Activated T-cell treated with anti-CD3 and anti-CD28 coated beads for 1 hour (primary cell): ENCODE measurements around the gene ABL1.

Experiments
- DNase-seq: peaks from one replicate; pipeline ENCODE4 v3.0.0-alpha.2; 2020; ENCODE audit warnings: low read depth

ABL1 gene

DNA sequence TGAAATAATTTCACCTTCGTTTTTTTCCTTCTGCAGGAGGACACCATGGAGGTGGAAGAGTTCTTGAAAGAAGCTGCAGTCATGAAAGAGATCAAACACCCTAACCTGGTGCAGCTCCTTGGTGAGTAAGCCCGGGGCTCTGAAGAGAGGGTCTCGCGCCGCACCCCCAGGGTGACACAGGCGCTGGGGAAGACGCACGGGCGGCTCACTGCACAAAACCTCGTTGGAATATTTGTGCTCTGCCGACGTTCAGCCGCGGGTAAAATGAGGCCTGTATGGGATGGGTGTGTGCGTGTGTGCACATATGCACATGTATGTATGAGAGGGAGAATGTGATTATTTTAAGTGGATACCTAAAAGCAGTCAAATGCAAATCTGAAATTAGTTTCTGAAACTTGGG, 37.0 kb downstream of the ABL1 start:
- no peak for DNase-seq

DNA sequence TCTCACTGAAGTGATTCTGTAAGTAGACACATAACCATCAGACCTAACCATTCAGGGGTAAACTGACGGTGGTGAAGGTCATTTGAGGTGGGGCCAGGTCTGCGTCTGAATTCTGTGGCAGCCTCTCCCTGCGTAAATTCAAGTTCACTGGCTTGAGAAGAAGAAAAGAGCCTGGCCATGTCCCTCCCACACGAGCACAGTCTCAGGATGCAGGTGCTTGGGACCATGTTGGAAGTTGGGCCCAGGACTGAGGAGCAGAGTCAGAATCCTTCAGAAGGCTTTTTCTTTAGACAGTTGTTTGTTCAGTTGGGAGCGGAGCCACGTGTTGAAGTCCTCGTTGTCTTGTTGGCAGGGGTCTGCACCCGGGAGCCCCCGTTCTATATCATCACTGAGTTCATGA, 37.5 kb downstream of the ABL1 start:
- DNase-seq, result no peak

DNA sequence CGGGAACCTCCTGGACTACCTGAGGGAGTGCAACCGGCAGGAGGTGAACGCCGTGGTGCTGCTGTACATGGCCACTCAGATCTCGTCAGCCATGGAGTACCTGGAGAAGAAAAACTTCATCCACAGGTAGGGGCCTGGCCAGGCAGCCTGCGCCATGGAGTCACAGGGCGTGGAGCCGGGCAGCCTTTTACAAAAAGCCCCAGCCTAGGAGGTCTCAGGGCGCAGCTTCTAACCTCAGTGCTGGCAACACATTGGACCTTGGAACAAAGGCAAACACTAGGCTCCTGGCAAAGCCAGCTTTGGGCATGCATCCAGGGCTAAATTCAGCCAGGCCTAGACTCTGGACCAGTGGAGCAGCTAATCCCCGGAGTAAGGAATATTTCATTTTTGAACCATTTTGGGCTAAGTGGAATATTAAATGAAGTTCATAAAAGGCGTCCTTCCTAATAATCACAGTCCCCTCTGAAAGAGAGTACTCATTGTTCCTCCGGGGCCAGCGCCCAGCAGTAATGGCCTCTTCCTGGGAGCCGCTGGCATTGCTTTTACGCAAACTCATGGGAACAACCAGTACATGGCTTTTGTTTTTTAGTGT, 38.0 kb downstream of the ABL1 start:
- DNase-seq, result no peak

DNA sequence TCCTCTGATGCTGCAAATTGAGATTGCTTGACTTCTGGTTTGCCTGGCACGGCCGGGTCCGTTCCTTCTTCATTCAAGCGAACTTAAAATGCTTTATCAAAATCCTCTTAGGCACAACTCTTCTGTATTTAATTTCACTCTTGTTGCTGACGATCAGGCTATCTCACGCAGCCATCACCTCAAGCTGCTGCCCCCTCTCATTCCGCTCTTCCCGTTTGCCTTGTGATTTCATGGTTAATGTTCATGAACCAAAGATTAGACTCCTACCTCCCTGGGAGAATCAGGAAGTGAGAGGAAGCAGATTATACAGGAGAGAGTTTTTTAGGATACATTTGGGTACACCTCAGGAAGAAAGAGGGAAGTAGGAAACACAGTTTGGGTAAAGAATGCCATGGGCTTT, 38.9 kb downstream of the ABL1 start:
- no peak for DNase-seq

DNA sequence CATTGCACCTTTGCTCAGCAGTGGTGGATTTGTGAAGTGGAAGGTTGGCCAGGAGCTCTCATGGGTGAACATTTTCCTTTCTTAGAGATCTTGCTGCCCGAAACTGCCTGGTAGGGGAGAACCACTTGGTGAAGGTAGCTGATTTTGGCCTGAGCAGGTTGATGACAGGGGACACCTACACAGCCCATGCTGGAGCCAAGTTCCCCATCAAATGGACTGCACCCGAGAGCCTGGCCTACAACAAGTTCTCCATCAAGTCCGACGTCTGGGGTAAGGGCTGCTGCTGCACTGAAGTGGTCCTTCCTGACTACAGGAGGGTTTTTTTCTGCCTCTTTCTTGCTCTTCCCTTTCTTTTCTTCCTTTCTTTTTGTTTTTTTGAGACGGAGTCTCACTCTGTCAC, 39.7 kb downstream of the ABL1 start:
- DNase-seq, result no peak

DNA sequence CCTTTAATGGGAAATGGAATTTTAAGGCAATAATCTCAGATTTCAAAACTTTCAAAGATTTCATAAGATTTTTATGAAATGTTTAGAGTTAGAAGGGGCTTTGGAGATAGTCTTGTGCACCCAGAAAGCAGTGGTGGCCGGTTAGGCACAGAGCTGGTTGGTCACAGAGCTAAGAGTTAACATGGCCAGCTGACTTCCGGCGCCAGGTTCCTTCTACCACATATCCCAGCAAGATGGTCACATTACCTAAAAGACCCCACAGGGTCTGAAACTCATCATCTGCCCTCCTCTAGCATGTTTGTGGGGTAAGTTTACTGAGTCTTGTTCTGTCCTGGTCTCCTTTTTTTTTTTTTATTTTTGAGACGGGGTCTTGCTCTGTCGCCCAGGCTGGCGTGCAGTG, 42.2 kb downstream of the ABL1 start:
- no peak for DNase-seq

DNA sequence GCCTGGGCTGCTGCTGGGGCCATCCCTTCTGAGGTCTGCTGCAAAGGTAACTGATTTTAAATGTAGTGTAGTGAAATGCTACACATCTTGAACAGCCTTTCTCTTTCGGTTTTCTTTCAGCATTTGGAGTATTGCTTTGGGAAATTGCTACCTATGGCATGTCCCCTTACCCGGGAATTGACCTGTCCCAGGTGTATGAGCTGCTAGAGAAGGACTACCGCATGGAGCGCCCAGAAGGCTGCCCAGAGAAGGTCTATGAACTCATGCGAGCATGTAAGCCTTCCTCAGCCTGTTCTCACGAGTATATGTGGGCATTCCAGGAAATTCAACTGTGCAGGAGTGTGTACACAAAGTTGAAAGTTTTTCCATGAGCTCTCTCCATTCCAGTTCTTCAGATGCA, 43.2 kb downstream of the ABL1 start:
- no peak for DNase-seq

DNA sequence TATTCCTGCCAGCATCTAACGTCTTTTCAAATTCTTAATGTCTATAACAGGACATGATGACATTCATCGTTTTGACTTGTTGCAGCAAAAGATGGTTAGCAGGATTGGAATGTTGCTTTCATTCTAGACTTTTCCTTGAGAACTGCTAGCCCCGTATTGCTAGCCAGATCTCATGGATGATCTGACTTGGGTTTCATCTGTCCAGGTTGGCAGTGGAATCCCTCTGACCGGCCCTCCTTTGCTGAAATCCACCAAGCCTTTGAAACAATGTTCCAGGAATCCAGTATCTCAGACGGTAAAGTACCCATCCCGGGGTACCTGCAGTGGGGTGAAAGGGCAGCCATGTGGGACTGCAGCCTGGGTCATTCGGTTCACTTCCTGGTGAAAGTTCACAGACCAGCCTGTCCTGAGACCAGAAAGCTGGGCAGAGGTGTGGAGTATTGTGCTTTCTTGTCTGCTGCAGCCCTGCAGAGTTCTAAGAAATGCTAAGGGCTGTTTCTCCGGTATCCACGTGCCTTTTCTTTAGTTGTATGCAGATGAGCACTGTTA, 44.9 kb downstream of the ABL1 start:
- no peak for DNase-seq

DNA sequence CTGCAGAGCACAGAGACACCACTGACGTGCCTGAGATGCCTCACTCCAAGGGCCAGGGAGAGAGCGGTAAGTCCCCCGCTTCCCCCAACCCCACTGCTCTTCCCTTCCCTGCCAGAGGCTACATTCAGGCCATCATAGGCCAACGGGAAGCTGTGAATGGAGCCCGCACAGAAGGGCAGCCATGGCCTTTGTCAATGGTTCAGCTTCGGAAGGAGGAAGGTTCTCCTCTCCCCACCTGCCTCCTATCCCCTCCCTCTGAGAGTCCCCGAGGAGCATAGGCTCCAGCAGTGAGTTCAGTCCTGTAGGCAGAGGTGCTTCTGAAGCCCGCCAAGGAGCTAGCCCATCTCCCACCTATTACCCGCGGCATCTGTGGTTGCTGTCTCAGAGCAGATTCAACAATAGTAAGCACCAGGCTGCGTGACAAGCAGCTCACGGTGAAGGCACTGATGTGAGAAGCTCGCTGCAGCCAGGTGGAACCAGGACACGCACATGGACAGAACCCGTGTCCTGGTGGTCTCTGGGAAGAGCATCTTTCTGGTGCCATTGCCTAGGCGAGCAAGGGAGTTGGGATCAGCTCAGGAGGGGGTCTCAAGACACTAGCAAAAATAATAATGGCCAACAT, 45.7 kb downstream of the ABL1 start:
- no peak for DNase-seq

DNA sequence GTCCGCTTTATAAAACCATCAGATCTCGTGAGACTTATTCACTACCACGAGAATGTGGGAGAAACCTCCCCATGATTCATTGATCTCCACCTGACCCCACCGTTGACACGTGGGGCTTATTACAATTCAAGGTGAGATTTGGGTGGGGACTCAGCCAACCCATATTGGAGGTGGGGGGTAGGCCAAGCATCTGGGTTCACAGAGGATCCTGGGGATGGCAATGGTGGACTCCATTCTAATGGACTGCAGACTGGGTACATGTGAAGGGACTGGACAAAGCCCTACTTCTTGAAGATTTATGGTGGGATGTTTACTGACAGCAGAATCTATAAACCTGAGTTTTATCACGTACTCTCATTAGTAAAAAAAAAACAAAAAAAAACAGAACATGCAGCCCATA, 46.5 kb downstream of the ABL1 start:
- no peak for DNase-seq

DNA sequence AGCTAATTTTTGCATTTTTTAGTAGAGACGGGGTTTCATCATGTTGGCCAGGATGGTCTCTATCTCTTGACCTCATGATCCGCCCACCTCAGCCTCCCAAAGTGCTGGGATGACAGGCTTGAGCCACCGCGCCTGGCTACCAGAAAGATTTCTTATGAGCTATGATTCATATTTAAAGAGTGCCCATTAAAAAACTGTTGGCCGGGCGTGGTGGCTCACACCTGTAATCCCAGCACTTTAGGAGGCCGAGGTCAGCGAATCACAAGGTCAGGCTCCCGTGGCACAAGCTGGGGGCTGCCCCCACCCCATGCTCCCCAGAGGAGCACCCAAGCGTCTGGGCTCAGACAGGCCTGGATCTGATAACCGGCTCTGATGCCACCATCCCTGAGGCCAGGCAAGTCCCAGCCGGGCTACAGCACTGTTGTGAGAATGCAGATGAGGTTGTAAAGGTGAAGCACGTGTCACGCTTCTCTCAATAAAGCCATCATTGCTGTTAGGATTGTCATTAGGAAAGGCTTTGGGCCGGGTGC, 47.7 kb downstream of the ABL1 start:
- DNase-seq, result no peak

DNA sequence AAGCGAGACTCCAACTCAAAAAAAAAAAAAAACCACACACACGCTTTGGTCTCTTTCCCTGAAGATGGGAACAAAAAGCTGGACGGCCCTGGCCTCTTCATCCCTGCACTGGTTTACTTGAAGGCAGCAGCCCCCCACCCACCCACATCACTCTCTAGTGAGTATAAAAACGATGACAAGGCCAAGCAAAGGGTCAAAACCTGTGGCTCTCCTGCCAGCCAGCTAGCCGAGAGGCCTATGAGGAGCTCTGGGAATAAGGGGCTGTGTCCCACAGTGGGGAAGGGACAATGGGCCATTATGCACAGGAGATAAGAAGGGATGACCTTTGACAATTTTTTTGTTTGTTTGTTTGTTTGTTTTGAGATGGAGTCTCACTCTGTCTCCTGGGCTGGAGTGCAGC, 48.4 kb downstream of the ABL1 start:
- no peak for DNase-seq

DNA sequence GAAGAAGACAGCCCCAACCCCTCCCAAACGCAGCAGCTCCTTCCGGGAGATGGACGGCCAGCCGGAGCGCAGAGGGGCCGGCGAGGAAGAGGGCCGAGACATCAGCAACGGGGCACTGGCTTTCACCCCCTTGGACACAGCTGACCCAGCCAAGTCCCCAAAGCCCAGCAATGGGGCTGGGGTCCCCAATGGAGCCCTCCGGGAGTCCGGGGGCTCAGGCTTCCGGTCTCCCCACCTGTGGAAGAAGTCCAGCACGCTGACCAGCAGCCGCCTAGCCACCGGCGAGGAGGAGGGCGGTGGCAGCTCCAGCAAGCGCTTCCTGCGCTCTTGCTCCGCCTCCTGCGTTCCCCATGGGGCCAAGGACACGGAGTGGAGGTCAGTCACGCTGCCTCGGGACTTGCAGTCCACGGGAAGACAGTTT, 49.1 kb downstream of the ABL1 start:
- DNase-seq, result no peak

DNA sequence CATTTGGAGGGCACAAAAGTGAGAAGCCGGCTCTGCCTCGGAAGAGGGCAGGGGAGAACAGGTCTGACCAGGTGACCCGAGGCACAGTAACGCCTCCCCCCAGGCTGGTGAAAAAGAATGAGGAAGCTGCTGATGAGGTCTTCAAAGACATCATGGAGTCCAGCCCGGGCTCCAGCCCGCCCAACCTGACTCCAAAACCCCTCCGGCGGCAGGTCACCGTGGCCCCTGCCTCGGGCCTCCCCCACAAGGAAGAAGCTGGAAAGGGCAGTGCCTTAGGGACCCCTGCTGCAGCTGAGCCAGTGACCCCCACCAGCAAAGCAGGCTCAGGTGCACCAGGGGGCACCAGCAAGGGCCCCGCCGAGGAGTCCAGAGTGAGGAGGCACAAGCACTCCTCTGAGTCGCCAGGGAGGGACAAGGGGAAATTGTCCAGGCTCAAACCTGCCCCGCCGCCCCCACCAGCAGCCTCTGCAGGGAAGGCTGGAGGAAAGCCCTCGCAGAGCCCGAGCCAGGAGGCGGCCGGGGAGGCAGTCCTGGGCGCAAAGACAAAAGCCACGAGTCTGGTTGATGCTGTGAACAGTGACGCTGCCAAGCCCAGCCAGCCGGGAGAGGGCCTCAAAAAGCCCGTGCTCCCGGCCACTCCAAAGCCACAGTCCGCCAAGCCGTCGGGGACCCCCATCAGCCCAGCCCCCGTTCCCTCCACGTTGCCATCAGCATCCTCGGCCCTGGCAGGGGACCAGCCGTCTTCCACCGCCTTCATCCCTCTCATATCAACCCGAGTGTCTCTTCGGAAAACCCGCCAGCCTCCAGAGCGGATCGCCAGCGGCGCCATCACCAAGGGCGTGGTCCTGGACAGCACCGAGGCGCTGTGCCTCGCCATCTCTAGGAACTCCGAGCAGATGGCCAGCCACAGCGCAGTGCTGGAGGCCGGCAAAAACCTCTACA, 49.8 kb downstream of the ABL1 start:
- DNase-seq, result no peak

DNA sequence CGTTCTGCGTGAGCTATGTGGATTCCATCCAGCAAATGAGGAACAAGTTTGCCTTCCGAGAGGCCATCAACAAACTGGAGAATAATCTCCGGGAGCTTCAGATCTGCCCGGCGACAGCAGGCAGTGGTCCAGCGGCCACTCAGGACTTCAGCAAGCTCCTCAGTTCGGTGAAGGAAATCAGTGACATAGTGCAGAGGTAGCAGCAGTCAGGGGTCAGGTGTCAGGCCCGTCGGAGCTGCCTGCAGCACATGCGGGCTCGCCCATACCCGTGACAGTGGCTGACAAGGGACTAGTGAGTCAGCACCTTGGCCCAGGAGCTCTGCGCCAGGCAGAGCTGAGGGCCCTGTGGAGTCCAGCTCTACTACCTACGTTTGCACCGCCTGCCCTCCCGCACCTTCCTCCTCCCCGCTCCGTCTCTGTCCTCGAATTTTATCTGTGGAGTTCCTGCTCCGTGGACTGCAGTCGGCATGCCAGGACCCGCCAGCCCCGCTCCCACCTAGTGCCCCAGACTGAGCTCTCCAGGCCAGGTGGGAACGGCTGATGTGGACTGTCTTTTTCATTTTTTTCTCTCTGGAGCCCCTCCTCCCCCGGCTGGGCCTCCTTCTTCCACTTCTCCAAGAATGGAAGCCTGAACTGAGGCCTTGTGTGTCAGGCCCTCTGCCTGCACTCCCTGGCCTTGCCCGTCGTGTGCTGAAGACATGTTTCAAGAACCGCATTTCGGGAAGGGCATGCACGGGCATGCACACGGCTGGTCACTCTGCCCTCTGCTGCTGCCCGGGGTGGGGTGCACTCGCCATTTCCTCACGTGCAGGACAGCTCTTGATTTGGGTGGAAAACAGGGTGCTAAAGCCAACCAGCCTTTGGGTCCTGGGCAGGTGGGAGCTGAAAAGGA, 50.7 kb downstream of the ABL1 start:
- no peak for DNase-seq

DNA sequence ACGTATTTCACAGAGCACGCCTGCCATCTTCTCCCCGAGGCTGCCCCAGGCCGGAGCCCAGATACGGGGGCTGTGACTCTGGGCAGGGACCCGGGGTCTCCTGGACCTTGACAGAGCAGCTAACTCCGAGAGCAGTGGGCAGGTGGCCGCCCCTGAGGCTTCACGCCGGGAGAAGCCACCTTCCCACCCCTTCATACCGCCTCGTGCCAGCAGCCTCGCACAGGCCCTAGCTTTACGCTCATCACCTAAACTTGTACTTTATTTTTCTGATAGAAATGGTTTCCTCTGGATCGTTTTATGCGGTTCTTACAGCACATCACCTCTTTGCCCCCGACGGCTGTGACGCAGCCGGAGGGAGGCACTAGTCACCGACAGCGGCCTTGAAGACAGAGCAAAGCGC, 51.9 kb downstream of the ABL1 start:
- DNase-seq, result no peak

DNA sequence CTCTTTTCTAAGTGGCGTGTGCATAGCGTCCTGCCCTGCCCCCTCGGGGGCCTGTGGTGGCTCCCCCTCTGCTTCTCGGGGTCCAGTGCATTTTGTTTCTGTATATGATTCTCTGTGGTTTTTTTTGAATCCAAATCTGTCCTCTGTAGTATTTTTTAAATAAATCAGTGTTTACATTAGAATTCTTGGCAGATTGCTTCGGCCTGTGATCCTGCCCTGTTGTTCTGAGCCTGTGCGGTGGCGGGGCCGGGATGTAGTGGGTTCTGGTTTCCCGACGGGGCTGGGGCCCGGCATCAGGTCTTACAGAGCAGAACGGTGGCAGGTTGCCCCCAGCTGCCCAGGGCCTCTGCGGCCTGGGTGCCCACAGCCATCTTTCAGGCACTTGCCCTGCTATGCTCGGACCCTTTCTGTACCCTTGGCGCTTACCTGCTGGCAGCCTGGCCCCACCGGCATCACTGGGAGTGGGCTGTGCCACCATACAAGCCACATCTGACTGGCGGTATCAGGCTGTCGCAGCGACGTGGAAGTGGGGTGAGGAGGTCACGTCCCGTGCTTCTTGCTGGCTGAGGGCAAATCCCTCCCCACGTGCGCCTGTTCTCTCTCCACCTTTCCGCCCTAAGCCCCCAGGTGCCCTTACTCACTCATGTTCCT, 52.6 kb downstream of the ABL1 start:
- no peak for DNase-seq

DNA sequence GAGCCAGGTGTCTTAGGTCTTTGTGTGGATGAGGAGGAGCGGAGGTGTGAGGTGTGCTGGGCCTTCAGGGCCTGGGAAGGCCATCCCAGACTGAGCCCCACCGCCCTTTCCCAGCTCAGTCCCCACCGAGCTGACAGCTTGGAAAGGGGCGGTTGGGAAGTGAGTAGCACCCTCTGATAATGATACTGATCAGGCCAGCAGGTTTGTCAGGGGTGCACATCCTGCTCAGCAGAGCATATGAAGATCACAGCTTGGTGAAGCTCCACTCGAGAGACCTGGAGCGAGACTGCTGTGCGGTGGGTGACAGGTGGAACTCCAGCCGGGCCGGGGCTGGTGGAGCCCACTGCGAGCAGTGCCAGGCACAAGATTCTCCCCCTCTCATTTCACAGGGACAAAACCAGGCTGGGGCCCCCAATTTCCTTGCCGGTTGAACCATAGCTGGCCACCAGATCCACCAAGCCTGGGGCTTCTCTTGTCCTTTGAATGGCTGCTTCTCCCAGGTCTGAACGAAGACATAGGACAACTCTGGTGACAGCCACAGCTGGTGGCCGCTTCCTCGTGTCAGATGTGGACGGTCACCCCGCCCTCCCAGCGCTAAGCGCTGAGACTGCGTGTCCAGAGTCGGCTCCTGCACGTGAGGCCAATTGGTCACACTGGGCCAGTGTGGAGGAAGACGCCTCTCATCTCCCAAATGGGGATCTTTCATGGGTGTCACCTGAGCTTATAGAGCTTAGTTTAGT, 53.3 kb downstream of the ABL1 start:
- no peak for DNase-seq

DNA sequence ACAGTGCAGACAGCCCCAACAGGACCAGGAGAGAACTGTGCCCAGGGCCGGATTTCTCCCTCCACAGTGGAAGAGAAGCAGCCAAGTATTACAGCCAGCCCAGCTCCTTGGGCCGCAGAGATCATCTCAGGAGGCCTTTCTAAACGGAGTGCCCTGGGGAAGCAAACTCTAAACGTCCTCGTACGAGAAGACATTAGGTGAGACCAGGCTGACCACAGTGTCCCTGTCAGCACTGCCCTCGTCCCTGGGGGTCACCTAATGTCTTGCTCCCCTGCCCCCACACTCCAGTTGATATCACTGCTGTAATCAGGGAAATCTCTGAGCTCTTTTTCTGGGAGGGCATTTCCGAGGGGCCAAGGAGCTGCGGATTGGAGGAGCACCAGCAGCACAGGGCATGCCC, 55.1 kb downstream of the ABL1 start:
- DNase-seq, result no peak

DNA sequence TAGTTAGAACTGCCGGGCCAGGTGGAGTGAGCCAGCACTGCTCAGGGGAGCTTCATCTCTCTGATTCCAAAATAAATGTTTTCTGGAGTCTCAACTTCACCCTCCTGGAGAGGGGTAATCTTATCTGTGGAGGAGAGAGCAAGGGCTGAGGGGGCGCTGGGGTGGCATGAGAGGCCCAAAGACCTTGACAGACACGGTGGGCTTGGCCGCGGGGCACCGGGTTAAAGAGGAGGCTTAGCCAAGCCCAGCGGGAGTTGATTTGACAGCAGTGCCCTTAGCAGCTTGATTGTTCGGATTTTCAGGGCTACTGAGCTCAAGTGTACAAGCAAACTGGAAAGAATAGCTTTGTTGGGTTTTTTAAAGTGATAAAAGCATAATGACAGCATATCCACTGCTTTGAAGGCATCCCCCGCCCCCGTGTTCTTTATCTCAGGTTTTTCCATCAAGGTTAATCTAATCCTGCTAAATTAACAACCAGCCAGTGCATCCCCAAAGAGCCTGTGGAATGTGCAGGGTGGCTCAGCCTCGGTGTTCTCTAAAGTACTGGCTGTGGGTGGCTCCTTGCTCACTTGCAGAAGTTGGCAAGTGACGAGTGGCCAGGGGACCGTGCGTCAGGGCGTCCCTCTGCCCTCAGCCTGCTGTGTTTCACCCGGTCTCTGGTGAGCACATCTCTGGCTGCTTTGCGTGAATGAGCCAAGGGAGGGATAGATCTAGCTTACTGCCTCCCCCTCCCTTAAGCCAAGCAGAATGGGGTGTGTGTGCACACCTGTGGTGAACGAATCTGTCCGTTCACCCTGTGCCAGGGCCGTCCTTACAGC, 56.0 kb downstream of the ABL1 start:
- no peak for DNase-seq
